Suppressor macrophage (primary cell): Measurements from ENCODE around the gene FBN1.
A peak's percentile ranks its signal among the peaks of the same experiment; 100 is the strongest.

Experiments used
- DNase-seq, 4 experiments: peaks; one replicate each; pipeline ENCODE4 v3.0.0-alpha.2; 2020 to 2022

FBN1 gene

GRCh38 chr15:48619446-48619845, 26.1 kb downstream of the FBN1 start:
- no peak for DNase-seq

- peak; percentile 36 to 60 (median 44) for DNase-seq
Observed at GRCh38 chr15:48617619-48618018, 27.9 kb downstream of the FBN1 start.

- no peak for DNase-seq
Observed at GRCh38 chr15:48616216-48616615, 29.3 kb downstream of the FBN1 start.

GRCh38 chr15:48614051-48614450, 31.5 kb downstream of the FBN1 start:
- no peak for DNase-seq

GRCh38 chr15:48609486-48609885, 36.0 kb downstream of the FBN1 start:
- DNase-seq: no peak

GRCh38 chr15:48607846-48608245, 37.7 kb downstream of the FBN1 start:
- no peak for DNase-seq

GRCh38 chr15:48604567-48604966, 40.9 kb downstream of the FBN1 start:
- DNase-seq: no peak

GRCh38 chr15:48603922-48604321, 41.6 kb downstream of the FBN1 start:
- DNase-seq: no peak

GRCh38 chr15:48603123-48603500, 42.4 kb downstream of the FBN1 start:
- no peak for DNase-seq

- DNase-seq: no peak
Observed at GRCh38 chr15:48602358-48603122, 43.0 kb downstream of the FBN1 start.

GRCh38 chr15:48601095-48601494, 44.4 kb downstream of the FBN1 start:
- DNase-seq: no peak

- peak in 1 of 4 experiments; percentile 21 for DNase-seq
Observed at GRCh38 chr15:48596841-48597240, 48.7 kb downstream of the FBN1 start.

GRCh38 chr15:48596415-48596814, 49.1 kb downstream of the FBN1 start:
- peak in 3 of 4 experiments; percentile 21 to 70 (median 43) for DNase-seq

GRCh38 chr15:48595981-48596380, 49.5 kb downstream of the FBN1 start:
- peak in 1 of 4 experiments; percentile 48 for DNase-seq

GRCh38 chr15:48592933-48593332, 52.6 kb downstream of the FBN1 start:
- no peak for DNase-seq

- DNase-seq: peak in 2 of 4 experiments; percentile 9 to 47
Observed at GRCh38 chr15:48592221-48592731, 53.2 kb downstream of the FBN1 start.

GRCh38 chr15:48590723-48591122, 54.8 kb downstream of the FBN1 start:
- DNase-seq: no peak

GRCh38 chr15:48584812-48585563, 60.5 kb downstream of the FBN1 start:
- DNase-seq: no peak

GRCh38 chr15:48584090-48584811, 61.3 kb downstream of the FBN1 start:
- no peak for DNase-seq

GRCh38 chr15:48582452-48583247, 62.9 kb downstream of the FBN1 start:
- no peak for DNase-seq

GRCh38 chr15:48581219-48581618, 64.3 kb downstream of the FBN1 start:
- no peak for DNase-seq

- no peak for DNase-seq
Observed at GRCh38 chr15:48580736-48581135, 64.8 kb downstream of the FBN1 start.
